ENCODE data around the gene DAW1.

DAW1 gene

GRCh38 chr2:227862741-227863588 lies 8.5 kb upstream of the DAW1 start:
- no peak for DNase-seq

GRCh38 chr2:227864161-227864756 lies 7.2 kb upstream of the DAW1 start:
- no peak for DNase-seq

- DNase-seq, result no peak
Observed at GRCh38 chr2:227865291-227865690, 6.1 kb upstream of the DAW1 start.

DNA sequence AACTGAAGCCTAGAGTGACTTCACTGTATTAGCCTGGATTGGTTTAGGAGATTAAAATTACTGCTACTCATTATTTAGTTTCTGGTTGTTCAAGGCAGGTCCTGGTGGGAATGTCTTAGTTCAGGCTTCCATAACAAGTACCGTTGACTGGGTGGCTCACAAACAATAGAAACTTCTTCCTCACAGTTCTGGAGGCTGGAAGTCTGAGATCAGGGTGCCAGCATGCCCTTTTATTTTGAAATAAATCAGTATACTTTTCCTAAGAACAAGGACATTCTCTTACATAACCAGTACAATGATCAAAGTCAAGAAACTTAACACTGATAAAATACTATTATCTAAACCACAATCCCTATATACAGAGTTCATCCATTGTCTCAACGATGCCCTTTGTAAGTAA lies 4.0 kb upstream of the DAW1 start:
- no peak for DNase-seq

GRCh38 chr2:227870710-227871374 lies 589 bp upstream of the DAW1 start:
- no peak for DNase-seq

- no peak for DNase-seq
Observed at GRCh38 chr2:227872676-227873075, 1.2 kb downstream of the DAW1 start.

DNA sequence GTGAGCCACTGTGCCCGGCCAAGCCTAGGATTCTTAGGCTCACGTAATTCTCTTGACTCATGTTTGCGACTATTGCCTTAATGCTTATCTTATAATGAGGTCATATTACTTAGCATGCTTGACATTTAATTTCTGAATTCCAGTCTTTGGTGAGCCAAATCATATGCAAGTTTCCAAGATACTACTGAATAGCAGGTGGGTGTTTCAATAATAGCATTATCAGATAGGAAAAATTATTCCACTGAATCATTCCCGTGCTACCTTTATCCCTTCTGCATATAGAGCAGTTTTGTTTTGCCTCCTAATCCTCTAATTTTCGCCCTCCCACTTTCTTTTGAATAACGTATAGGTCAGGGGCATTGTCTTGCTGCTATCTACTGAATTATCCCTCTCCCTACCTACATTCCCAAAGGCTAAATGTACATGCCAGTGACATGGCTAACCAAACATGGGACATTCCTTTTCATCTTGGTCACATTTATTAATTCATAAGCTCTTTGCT lies 4.9 kb downstream of the DAW1 start:
- DNase-seq, result no peak

DNA sequence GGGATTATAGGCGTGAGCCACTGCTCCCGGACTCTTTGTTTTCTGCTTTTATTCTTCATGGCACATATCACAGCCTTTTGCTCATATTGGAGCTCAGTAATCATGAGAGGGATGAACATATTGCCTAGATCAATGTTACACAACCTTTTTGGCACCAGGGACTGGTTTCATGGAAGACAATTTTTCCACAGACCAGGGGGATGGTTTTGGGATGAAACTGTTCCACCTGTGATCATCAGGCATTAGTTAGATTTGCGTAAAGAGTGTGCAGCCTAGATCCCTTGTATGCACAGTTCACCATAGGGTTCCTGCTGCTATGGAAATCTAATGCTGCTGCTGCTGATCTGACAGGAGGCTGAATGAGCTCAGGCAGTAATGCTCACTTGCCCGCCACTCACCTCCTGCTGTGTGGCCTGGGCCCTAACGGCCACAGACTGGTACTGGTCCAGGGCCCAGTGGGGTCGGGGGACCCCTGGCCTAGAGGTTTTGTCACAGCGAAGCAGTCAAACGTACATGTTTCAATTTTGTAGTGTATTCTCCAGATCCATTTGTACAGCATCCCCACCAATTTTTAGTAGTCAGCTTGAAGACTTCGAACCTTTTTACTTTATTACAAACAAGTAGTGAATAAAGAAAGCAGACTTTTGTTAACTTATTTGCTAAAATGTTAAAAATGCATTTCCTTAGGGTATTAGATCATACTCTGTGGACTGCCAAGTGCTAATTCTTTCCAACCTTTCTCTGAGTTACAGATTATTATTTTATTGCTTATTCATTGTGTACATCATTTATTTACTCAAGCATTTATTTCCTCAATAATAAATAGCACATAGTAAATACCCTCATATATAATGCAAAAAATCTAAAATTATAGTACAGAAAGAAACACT lies 6.2 kb downstream of the DAW1 start:
- no peak for DNase-seq

GRCh38 chr2:227880460-227880859 lies 9.0 kb downstream of the DAW1 start:
- DNase-seq, result no peak

DNA sequence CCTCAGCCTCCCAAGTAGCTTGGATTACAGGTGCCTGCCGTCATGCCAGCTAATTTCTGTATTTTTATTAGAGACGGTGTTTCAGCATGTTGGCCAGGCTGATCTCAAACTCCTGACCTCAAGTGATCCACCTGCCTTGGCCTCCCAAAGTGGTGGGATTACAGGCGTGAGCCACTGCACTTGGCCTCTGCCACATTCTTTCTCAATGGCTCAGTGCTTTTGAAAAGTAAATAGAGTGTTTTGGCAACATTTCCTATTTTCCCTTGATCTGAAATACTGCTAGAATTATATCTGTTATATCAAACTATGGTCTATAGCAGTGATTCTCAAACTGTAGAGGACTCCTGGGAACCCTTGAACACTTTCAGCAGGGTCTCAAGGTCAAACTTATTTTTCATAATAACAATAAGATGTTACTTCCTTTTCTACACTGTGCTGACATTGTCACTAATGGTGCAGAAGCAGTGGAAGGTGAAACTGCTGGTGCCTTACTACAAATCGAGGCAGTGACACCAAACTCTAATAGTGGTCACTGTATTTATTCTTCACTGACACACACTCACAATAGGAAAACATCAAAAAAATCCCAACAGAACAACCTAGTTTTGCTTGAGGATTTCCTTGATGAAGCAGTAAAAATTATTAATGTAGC lies 10.6 kb downstream of the DAW1 start:
- DNase-seq, result no peak

DNA sequence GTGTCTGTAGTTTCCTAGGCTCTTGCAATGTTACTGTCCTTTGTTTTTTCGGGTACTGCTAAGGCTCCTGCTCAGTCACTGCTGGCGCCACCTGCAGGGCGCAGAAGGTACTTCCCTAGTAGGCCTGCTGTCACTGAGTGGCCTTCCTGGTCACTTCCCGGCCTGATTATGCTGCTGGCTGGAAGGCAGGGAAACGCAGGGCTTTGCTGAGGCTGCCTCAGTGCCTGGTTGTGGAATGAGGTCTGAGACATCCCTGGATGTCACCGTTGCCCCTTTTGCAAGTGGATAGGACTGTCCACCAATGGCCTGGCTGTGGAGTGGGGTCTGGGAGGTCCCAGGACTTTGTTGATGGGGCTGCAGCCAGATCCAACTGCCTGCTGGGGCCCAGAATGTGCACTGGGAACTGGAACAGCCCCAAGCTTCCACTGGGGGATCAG lies 13.1 kb downstream of the DAW1 start:
- DNase-seq, result peak; percentile 29

- DNase-seq, result no peak
Observed at GRCh38 chr2:227886149-227886548, 14.7 kb downstream of the DAW1 start.

GRCh38 chr2:227888289-227888688 lies 16.9 kb downstream of the DAW1 start:
- no peak for DNase-seq

GRCh38 chr2:227889336-227889735 lies 17.9 kb downstream of the DAW1 start:
- no peak for DNase-seq

- peak; percentile 19 for DNase-seq
Observed at GRCh38 chr2:227890495-227891079, 19.2 kb downstream of the DAW1 start.

DNA sequence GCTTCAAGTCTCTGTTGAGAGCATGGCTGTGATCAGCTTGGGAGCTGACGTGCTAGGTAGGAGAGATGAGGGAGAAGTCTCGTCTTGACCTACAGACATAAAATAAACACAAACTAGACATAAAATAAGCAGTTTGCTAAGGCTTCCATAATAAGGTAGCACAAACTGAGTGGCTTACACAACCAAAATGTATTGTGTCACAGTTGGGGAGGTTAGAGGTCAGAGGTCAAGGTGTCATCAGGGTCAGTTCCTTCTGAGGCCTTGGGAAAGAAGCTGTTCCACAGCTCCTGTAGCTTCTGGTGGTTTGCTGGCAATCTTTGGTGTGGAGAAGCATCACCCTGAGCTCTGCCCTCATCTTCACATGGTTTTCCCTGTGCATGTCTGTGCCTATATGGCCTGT lies 20.2 kb downstream of the DAW1 start:
- no peak for DNase-seq

GRCh38 chr2:227903381-227903780 lies 31.9 kb downstream of the DAW1 start:
- no peak for DNase-seq

GRCh38 chr2:227906991-227907390 lies 35.6 kb downstream of the DAW1 start:
- DNase-seq, result no peak

GRCh38 chr2:227908266-227909054 lies 37.0 kb downstream of the DAW1 start:
- no peak for DNase-seq

DNA sequence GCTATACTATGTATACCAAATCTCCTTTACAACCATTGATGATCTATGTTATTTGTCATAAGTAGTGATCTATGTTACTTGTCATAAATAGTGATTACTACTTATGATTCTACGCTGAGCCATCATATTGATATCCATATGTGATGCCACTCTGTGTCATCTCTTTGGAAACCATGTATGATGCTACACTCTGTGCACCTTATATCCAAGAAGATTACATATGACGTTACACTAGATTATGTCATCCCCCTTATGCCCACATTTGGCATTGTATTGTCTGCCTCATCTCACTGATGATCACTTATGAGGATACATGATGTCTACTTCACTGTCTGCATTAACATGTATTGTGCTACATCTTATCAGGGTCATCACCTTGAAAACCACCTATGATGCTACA lies 42.9 kb downstream of the DAW1 start:
- DNase-seq, result no peak

- DNase-seq, result no peak
Observed at GRCh38 chr2:227921648-227922047, 50.2 kb downstream of the DAW1 start.

All from central memory CD4-positive, alpha-beta T cell (primary cell).